H1 (cell line): ENCODE data around the gene TCFL5. TPM values are rescaled to one million over a fixed set of nuclear protein-coding genes. Genes with fewer than 3 reads are reported as not detected.

Experiments used
- CHD7 ChIP-seq: fragments of 300-600 bp; sonication (generic); IDR thresholded peaks from 2 replicates; pipeline ENCODE4 v1.7.1; 2012; ENCODE audit warnings: low read length, moderate library complexity, mild to moderate bottlenecking, inconsistent platforms; ENCODE audit not compliant: insufficient replicate concordance
- CTCF ChIP-seq, 3 experiments: IDR thresholded peaks; 1 replicate in 2 of 3; 2 replicates in 1 of 3; pipeline versions ENCODE4 v1.5.1 to v1.6.1; 2011; ENCODE audit warnings: low read length in 3 of 3, mild to moderate bottlenecking in 3 of 3, inconsistent platforms in 2 of 3, low read depth in 1 of 3, moderate library complexity in 1 of 3; ENCODE audit not compliant: insufficient read depth in 1 of 3; ENCODE audit errors: control extremely low read depth in 1 of 3
- NRF1 ChIP-seq: IDR thresholded peaks from 2 replicates; pipeline ENCODE4 v1.6.1; 2011; ENCODE audit warnings: mild to moderate bottlenecking, low read depth, low read length, improper control_type of control experiment
- RNF2 ChIP-seq: fragments of 200-900, 300-1000 bp; sonication (generic); IDR thresholded peaks from 2 replicates; pipeline ENCODE4 v1.7.1; 2016; ENCODE audit warnings: borderline replicate concordance, low read depth, mild to moderate bottlenecking, antibody characterized with exemption, low read length; ENCODE audit not compliant: poor library complexity, severe bottlenecking; ENCODE audit errors: missing control alignments
- SAP30 ChIP-seq: fragments of 300-600 bp; sonication (generic); IDR thresholded peaks from 2 replicates; pipeline ENCODE4 v1.7.1; 2012; ENCODE audit warnings: low read length, moderate library complexity, mild to moderate bottlenecking, inconsistent platforms; ENCODE audit not compliant: insufficient read depth, insufficient replicate concordance
- SIRT6 ChIP-seq: IDR thresholded peaks from one replicate; pipeline ENCODE4 v1.7.1; 2012; ENCODE audit warnings: low read length, inconsistent platforms
- SRF ChIP-seq: IDR thresholded peaks from 2 replicates; pipeline ENCODE4 v1.6.1; 2011; ENCODE audit warnings: mild to moderate bottlenecking, low read depth, low read length, moderate library complexity
- polyA plus RNA-seq, 7 experiments: library from polyadenylated mRNA; depleted of rRNA in 3 of 7; stranded (reverse) in 5 of 7; unstranded in 2 of 7; fragments of >200 nt in 5 of 7; fragments of 200-250 nt in 2 of 7; gene quantifications; 1 replicate in 5 of 7; 2 replicates in 1 of 7; 4 replicates in 1 of 7; pipeline versions ENCODE4 v1.2.1 to v1.2.3, GENCODE V29; 2011 to 2013; ENCODE audit warnings: missing spikeins in 2 of 7, mixed read lengths in 2 of 7
- total RNA-seq: library from RNA; stranded (reverse); fragmentation: NEBNext Ultra II Directional; extraction: Animal tissue kit (Norgen Biotek cat#: 25700); gene quantifications from 2 replicates; pipeline ENCODE4 v1.2.1, GENCODE V29; 2021

Gene TCFL5
- total and polyA plus RNA-seq, 2 of the 8 experiments (the other 6 are each of a cell fraction or from before 2014, with no cell fraction given), result 6.2 to 15.0 TPM

- TF ChIP-seq CHD7 (no peak), SRF (no peak), NRF1 (no peak), SAP30 (no peak), RNF2 (no peak), SIRT6 (no peak), CTCF (IDR thresholded peaks at IDR 0.05; ENCODE audit: control extremely low read depth in 1 of 3, insufficient read depth in 1 of 3, low read depth in 1 of 3, low read length in 3 of 3) (no peak)
Observed at GRCh38 chr20:62807444-62808210, 54.0 kb downstream of the TCFL5 start (continued).
